ENCODE results near the gene SPACA4. TPM values are rescaled to one million over a fixed set of nuclear protein-coding genes. Genes with fewer than 3 reads are reported as not detected.

Gene SPACA4
- not detected in 2 replicates for total RNA-seq (2021)
- long read RNA-seq, result 0 reads

- Histone ChIP-seq H3T11ph (ENCODE audit: low read length) (no peak within 1 kb of the TSS), H3K23me2 (ENCODE audit: insufficient read length, low read depth, low read length, poor library complexity, severe bottlenecking) (no peaks in the 10 kb centered on the region), H2AFZ (ENCODE audit: low read length) (no peak within 1 kb of the TSS), H3K23ac (ENCODE audit: insufficient read length, low read depth, low read length) (no peak within 1 kb of the TSS), H4K91ac (ENCODE audit: insufficient read length, low read depth, low read length) (no peak within 1 kb of the TSS), H4K5ac (ENCODE audit: insufficient read length, low read depth, low read length) (no peak within 1 kb of the TSS), H3K9ac (ENCODE audit: extremely low read depth, insufficient read length, low read length) (no peak within 1 kb of the TSS), H2BK20ac (ENCODE audit: low read depth, low read length, poor library complexity, severe bottlenecking) (no peak within 1 kb of the TSS), H3K27ac (ENCODE audit: insufficient read length, low read depth, low read length) (no peak within 1 kb of the TSS), H2BK120ac (ENCODE audit: low read depth, low read length, poor library complexity, severe bottlenecking) (no peak within 1 kb of the TSS), H2BK12ac (ENCODE audit: insufficient read length, low read depth, low read length) (no peak within 1 kb of the TSS), H4K8ac (replicated peaks; ENCODE audit: insufficient read length, low read depth, low read length) (no peak within 1 kb of the TSS), H3K79me2 (ENCODE audit: insufficient read depth, low read length) (no peaks in the 10 kb centered on the region), H3K27me3 (ENCODE audit: insufficient read depth, low read length) (no peaks in the 10 kb centered on the region), H2AK5ac (ENCODE audit: insufficient read length, low read length) (no peak within 1 kb of the TSS), H3K14ac (ENCODE audit: insufficient read depth, low read length) (no peak within 1 kb of the TSS), H3K4me2 (ENCODE audit: insufficient read depth, insufficient read length, low read length) (no peak within 1 kb of the TSS), H3K4ac (ENCODE audit: low read depth, low read length) (no peak within 1 kb of the TSS), H4K20me1 (ENCODE audit: control insufficient read depth, insufficient read depth, insufficient read length) (no peaks in the 10 kb centered on the region), H3K9me3 (ENCODE audit: control insufficient read depth, low read depth, low read length) (no peaks in the 10 kb centered on the region), H2BK15ac (ENCODE audit: low read depth, low read length) (no peak within 1 kb of the TSS), H2BK5ac (ENCODE audit: insufficient read length, low read length) (no peak within 1 kb of the TSS), H3K4me1 (ENCODE audit: insufficient read depth, low read length) (no peaks in the 10 kb centered on the region), H3K18ac (ENCODE audit: insufficient read length, low read depth, low read length) (no peak within 1 kb of the TSS), H3K79me1 (ENCODE audit: insufficient read depth, low read depth, low read length, poor library complexity, severe bottlenecking) (no peaks in the 10 kb centered on the region), H3K56ac (ENCODE audit: insufficient read length, low read depth, low read length) (no peak within 1 kb of the TSS)
- WGBS (ENCODE audit: extremely low coverage, insufficient read length, low lambda C conversion rate), result no CpG with 5 or more reads among the region's 39 CpGs
- DNase-seq, result peak; percentile 23
- Mint-ChIP-seq H3K9me3 (no peaks in the 10 kb centered on the region; a peak in 1 of 5 replicates), H3K27ac (peak within 1 kb of the TSS in 1 of 3 experiments; percentile 52; a peak in 3 of 7 replicates), H3K4me1 (peaks cover 0 to 7% of the 10 kb centered on the region in 2 experiments; a peak in 1 of 4 replicates), H3K36me3 (ENCODE audit: insufficient read depth in 1 of 3, low read depth in 3 of 3) (peaks cover 0 to 6% (median under 1%) of the 10 kb centered on the region in 3 experiments; a peak in 2 of 7 replicates), H3K27me3 (ENCODE audit: low read depth) (no peaks in the 10 kb centered on the region), H3K4me3 (no peak within 1 kb of the TSS)
- no peak for TF ChIP-seq CTCF (conservative IDR thresholded peaks at IDR 0.05)
These were observed at the start of gene SPACA4 for GRCh38 chr19:48606463-48607358. SPACA4 (plus strand) TSS chr19:48606742; CDS start chr19:48606979, 237 bp downstream.
